Activated naive CD4-positive, alpha-beta T cell treated with Interleukin-2 at 50 U/mL for 16 hours (primary cell): Measurements from ENCODE around the gene CHST8.
"Not testable (repeated sequence)": the region's sequence is repeated elsewhere in the genome, so short reads cannot be mapped to it uniquely, and the experiment has no call there.

Experiments
- DNase-seq: peaks from one replicate; pipeline ENCODE4 v3.0.0-alpha.2; 2020

The CHST8 gene

GRCh38 chr19:33695547-33695946 is 73.8 kb downstream of the CHST8 start:
- not testable (repeated sequence) for DNase-seq

- DNase-seq = no peak
These were observed 76.0 kb downstream of the CHST8 start for GRCh38 chr19:33697766-33698165.

DNA sequence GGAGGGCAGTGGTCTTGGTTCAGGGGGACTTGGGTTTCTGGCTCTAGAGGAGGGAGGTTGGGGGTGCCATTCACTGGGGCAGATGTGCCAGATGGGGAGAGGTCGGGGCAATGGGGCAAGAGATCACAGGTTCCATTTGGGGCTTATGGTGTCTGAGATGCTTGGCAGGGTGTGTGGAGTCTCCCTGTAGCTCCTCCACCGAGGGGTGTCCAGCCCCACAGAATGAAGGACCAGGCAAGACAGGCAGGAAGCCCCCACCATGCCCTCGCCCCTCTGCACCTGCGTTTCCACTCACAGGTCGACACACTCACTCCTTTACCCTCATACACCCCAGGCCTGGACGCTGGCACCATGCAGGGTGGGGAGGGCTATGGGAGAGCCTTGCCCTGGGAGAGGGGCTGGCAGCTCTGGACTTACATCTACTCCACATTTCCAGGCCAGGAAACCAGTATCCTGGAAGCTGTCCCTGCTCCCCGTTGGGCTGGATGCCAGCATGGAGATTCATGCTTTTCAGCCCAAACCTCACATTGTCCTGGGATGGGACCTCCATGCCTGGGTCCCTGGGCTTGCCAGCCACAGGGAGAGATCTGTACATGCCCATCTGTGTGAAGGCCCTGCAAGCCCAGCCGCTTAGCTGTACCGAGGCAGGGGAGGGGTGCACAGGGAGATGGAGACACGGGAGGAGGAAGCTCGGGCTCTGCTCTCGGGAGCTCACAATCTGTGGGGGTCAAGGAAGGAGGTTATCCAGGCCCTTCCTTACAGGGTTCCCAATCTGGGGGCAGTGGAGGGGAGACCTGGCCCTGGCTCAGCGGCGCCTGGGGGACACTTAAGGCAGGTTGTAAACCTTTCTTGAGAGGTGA is 77.1 kb downstream of the CHST8 start:
- DNase-seq = no peak

- DNase-seq = no peak
These were observed 78.1 kb downstream of the CHST8 start for GRCh38 chr19:33699754-33700407.

GRCh38 chr19:33700408-33701013 is 78.8 kb downstream of the CHST8 start:
- DNase-seq = no peak

- DNase-seq = no peak
These were observed 79.8 kb downstream of the CHST8 start for GRCh38 chr19:33701565-33701964.

GRCh38 chr19:33702606-33703437 is 81.1 kb downstream of the CHST8 start:
- no peak for DNase-seq

- DNase-seq = no peak
These were observed 81.6 kb downstream of the CHST8 start for GRCh38 chr19:33703438-33703750.

GRCh38 chr19:33703821-33704220 is 82.1 kb downstream of the CHST8 start:
- no peak for DNase-seq

- no peak for DNase-seq
These were observed 82.5 kb downstream of the CHST8 start for GRCh38 chr19:33704271-33704670.

DNA sequence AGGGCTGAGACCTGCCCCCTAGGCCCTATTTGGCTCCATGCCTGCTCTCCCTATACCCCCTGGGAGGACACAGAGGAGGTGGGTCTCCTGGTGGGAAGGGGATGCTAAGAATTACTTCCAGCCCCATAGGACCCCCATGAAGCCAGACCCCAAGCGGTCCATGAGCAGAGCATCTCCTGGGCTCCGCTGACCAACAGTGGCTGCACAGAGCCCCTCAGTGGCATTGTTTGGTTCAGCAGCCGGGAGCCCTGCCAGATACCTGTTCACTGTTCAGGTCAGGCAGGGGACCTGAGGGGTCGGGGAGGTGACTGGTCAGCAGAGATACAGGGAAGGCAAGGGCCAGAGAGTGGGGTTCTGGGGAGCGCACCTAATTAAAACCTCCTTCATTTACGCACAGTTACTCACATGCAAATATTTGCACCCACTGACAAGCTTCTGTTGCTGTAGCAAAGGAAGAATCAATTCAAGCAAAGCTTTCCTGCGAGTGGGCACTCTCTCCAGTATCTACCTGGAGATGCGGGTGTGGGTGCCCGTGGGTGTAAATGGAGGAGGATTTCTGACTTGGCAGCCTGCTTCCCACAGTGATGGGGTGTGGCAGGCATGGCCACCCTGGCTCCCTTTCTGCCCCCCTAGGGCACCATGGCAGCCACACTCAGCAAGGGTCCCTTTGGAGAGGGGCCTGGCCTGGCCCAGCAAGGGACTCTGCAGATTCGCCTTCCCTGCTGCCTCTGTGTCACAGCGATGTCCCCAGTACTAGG is 83.5 kb downstream of the CHST8 start:
- no peak for DNase-seq

DNA sequence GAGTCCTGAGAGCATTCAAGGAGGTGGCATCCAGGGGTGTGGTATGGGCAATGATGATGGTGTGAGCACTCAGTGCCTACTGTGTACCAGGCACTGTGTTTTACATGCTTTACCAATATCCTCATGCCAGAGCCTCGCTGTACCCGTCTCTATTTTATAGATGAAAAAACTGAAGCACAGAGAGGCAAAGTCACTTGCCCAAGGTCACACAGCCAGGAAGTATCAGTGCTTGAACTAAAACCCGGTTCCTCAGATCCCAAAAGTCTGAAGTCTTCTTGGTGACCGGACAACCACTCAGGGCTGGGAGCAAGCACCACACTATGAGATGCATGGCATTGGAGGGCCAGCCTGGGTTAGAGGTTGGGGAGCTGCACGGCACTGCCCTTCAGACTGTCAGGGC is 84.1 kb downstream of the CHST8 start:
- no peak for DNase-seq

DNA sequence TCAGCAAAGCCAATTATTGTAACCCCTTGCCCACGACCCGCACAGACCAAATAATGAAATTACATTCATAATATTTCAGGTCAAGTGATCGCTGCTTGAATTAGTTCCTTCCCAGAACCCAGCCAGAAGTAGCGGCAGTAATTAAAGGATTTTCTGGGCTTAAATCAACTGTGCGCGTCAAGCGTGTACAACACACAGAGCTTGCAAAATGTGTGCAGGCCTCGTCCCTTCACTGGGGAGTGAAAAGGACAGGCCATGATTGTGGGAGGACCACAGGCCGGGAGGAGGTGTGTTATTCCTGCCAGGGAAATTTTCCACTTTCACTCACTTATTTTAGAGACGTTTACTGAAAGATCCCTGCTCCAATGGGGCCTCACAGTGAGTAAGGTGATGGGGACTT is 84.9 kb downstream of the CHST8 start:
- no peak for DNase-seq

GRCh38 chr19:33712268-33712667 is 90.5 kb downstream of the CHST8 start:
- DNase-seq = no peak

DNA sequence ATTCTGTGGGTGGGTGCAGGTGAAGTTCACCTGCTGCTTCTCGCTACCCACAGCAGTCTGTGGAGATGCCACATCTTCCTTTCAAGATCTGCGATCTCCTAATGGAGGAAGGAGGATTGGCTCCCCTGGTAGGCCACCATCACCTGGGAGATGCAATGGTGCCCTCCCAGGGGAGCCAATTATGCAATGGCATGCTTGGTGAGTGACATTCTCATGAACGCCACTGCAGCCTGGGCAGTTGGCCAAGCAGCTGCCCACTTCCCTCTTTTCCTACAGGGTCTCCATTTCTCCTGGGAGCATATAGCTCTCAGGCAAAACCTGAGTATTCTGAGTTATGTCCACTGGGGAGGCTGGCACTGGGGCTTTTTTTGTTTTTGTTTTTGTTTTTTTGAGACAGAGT is 91.4 kb downstream of the CHST8 start:
- DNase-seq = no peak

GRCh38 chr19:33714149-33714548 is 92.4 kb downstream of the CHST8 start:
- DNase-seq = no peak

DNA sequence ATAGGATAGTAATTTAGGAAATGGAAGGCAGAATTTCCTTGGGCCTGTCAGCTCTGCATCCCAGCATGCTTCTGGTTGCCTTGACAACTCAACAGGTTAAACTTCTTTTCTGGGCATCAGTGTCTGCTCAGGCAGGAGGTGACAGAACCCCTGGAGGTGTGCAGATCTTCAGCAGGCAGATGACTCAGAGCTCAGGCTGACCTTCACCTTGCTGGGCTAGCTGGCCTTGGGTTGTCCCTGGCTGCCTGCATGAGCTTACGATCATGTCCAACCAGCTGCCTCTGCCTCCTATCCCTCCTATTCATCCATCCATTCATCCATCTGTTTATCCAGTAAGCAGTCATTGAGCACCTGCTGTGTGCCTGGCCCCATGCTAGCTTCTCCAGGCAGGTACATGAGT is 93.7 kb downstream of the CHST8 start:
- DNase-seq = no peak

GRCh38 chr19:33717878-33718277 is 96.1 kb downstream of the CHST8 start:
- DNase-seq = no peak

GRCh38 chr19:33718651-33719254 is 97.0 kb downstream of the CHST8 start:
- DNase-seq = no peak

DNA sequence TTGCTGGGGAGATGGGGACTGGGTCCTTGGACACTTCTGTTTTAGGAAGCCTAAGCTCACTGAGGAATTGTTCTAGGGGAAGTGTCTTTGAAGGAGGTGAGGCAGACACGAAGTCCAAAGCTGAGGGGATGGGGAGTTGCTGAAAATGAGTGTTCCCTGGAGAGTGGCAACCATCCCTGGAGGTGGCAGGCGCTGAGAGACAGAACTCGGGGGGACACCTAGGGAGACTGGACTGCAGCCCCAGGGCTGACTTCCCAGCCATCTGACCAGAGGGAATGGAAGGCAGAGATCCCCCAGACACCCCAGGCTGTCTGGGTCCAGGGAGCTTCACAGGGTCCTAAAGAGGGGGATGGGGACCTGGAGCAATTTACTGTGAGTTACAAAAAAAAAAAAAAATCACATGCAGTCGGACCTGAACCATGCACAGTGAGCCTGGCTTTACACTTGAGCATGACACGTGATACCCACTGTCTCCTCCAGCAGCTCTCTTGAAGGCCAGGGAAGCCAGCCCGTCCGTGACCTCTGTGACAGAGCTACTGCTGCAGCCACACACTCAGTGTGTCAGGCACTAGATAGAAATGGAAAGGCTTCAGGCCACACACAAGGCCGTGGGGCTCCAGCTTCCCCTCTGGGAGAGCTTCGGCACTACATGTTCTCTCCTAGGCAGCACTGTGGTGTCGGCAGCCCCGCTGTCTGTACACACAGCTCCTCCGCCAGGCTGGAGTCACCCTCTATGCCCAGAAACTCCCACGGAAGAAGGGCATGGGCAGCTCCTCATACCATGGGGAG is 97.8 kb downstream of the CHST8 start:
- no peak for DNase-seq

DNA sequence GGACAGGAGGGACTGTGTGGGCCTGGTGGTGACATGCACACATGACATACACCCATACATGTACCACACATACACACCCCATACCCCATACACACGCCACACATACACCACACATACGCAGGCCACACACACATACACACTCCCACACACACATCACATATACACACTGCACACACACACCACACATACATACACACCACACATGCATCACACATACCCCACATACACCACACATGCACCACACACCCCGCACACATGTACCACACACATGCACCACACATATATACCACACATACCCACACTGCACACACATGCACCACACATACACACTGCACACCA is 98.4 kb downstream of the CHST8 start:
- no peak for DNase-seq
